ENCODE results near the gene SP7. TPM values are rescaled to one million over a fixed set of nuclear protein-coding genes. Genes with fewer than 3 reads are reported as not detected.

The SP7 gene
- total RNA-seq, 4 donors from 2014 or later: not detected

DNA sequence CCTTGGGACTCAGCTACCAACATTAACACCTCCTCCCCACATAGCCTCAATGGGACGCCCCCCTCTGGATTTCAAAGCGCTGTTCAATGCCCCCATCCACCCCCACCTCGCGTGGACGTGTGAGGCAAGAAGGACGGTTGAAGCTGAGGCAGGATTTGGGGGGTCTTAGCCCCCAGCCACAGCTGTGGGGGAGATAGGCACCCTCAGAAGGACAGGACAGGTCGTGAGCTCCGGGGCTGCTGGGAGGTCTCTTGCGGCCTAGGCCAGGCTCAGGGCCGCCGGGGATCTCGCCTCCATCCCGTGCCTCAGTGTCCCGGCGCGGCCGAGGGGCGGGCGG, 8.3 kb upstream of the SP7 start:
- Histone ChIP-seq H3K36me3 (no peaks in the 10 kb centered on the region), H3K4me1 (peaks cover 0 to 11% (median 5%) of the 10 kb centered on the region in 4 donors), H3K27me3 (no peaks in the 10 kb centered on the region), H3K4me3 (peak overlapping the region; percentile 43 to 78 (median 66)), H3K9me3 (no peaks in the 10 kb centered on the region), H3K27ac (peak overlapping the region in 2 of 4 donors; percentile 71 to 72)
- TF ChIP-seq, protein P1, sequence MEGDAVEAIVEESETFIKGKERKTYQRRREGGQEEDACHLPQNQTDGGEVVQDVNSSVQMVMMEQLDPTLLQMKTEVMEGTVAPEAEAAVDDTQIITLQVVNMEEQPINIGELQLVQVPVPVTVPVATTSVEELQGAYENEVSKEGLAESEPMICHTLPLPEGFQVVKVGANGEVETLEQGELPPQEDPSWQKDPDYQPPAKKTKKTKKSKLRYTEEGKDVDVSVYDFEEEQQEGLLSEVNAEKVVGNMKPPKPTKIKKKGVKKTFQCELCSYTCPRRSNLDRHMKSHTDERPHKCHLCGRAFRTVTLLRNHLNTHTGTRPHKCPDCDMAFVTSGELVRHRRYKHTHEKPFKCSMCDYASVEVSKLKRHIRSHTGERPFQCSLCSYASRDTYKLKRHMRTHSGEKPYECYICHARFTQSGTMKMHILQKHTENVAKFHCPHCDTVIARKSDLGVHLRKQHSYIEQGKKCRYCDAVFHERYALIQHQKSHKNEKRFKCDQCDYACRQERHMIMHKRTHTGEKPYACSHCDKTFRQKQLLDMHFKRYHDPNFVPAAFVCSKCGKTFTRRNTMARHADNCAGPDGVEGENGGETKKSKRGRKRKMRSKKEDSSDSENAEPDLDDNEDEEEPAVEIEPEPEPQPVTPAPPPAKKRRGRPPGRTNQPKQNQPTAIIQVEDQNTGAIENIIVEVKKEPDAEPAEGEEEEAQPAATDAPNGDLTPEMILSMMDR (IDR thresholded peaks at IDR 0.05): no peak
- no peak for TF ChIP-seq POLR2A (IDR thresholded peaks at IDR 0.05)
- no peak for DNase-seq

DNA sequence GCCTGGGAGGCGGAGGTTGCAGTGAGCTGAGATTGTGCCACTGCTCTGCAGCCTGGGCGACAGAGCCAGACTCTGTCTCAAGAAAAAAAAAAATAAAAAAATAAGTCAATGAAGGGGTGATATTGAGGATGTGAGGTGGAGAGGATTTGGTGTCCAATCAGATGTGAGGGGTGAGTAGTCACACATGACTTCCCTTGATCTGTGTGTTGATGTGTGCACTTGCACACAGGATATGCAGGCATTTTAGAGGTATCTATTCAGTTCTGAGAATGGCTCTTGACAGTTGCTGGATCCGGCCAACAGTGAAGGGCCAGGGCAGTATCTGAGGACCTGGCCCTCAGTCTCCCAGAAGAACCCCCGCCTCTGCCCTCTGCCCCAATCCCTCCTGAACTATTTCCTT, 7.8 kb upstream of the SP7 start:
- H3K9me3 ChIP-seq: no peaks in the 10 kb centered on the region
- peaks cover 0 to under 1% of the 10 kb centered on the region in 2 donors for H3K27me3 ChIP-seq
- DNase-seq: no peak
- H3K36me3 ChIP-seq: no peaks in the 10 kb centered on the region
- TF ChIP-seq, protein P1 (IDR thresholded peaks at IDR 0.05): no peak
- no peak for TF ChIP-seq POLR2A (IDR thresholded peaks at IDR 0.05)
- H3K4me3 ChIP-seq: peak overlapping the region in 1 of 4 donors; percentile 70
- H3K27ac ChIP-seq: no peak overlapping the region
- peaks cover 0 to 11% (median 5%) of the 10 kb centered on the region in 4 donors for H3K4me1 ChIP-seq

DNA sequence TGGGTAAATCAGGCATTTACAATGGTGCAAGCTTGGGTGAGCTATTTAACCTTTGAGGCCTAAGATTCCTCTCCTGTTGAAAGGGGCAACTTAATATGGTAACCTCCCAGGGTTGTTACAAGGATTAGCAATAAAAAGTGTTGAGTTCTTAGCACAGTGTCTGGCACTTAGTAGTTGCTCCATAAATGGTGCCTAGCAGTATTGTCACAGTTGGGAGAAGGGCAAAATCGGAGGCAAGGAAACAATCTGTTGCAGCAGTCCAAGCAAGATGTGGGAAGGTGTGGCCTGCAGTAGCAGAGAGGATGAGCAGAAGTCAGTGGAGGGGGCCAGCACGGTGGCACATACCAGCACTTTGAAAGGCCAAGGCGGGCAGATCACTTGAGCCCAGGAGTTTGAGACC, 7.3 kb upstream of the SP7 start:
- DNase-seq: no peak

DNA sequence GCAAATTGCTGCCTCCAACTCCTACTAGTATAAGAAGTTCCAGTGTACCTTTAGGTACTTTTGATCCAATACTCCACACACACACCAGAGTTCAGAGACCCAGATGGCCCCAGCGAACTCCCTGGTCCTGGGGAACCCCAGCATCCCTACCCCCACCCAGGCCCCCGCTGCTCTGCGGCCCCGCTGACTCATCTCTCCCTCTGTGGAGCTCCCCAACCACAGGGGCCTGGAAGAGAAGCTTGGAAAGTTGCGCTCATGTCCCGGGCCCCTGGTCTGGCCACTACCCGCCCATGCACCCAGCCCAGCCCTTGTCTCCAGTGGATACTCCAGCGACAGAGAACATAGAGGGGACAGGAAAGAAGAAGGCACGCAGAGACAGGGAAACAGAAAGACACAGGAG, 4.2 kb upstream of the SP7 start:
- no peak for DNase-seq
- no peak overlapping the region for H3K27ac ChIP-seq
- no peaks in the 10 kb centered on the region for H3K9me3 ChIP-seq
- H3K4me1 ChIP-seq: peaks cover 0 to 8% (median 4%) of the 10 kb centered on the region in 4 donors
- no peak overlapping the region for H3K4me3 ChIP-seq
- H3K27me3 ChIP-seq: peaks cover 0 to 6% of the 10 kb centered on the region in 2 donors
- no peaks in the 10 kb centered on the region for H3K36me3 ChIP-seq
- TF ChIP-seq, protein P1 (IDR thresholded peaks at IDR 0.05): no peak
- TF ChIP-seq POLR2A (IDR thresholded peaks at IDR 0.05): no peak

More for the DNA sequence above, 7.3 kb upstream of the SP7 start:
- no peaks in the 10 kb centered on the region for H3K36me3 ChIP-seq
- H3K4me3 ChIP-seq: no peak overlapping the region
- H3K27me3 ChIP-seq: peaks cover 0 to 5% of the 10 kb centered on the region in 2 donors
- H3K4me1 ChIP-seq: peaks cover 0 to 11% (median 5%) of the 10 kb centered on the region in 4 donors
- no peak for TF ChIP-seq POLR2A (IDR thresholded peaks at IDR 0.05)
- TF ChIP-seq, protein P1 (IDR thresholded peaks at IDR 0.05): no peak
- no peaks in the 10 kb centered on the region for H3K9me3 ChIP-seq
- H3K27ac ChIP-seq: no peak overlapping the region

DNA sequence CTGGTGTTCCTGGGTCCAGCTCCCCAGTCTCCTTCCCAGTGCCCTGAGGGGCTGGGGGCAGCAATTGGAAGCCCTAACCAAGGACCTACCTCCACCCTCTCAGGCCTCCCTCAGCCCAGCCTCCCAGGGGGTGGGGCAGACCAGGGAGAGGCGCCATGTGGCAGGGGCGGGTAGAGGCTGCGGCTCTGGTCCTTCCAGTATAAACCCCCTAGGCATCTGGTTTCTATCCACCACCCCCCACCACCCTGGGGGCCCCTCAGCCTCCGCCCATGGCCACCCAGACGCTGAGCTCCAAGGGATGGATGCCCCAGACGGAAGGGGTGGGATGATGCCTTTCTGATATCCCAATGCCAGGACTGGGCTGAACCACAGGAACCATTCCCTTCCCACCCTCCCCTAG, 2.8 kb upstream of the SP7 start:
- H3K36me3 ChIP-seq: no peaks in the 10 kb centered on the region
- H3K27me3 ChIP-seq: peaks cover 0 to 6% of the 10 kb centered on the region in 2 donors
- TF ChIP-seq, protein P1 (IDR thresholded peaks at IDR 0.05): no peak
- TF ChIP-seq POLR2A (IDR thresholded peaks at IDR 0.05): no peak
- no peaks in the 10 kb centered on the region for H3K9me3 ChIP-seq
- no peaks in the 10 kb centered on the region for H3K4me1 ChIP-seq
- no peak overlapping the region for H3K27ac ChIP-seq
- DNase-seq: no peak
- H3K4me3 ChIP-seq: no peak overlapping the region

DNA sequence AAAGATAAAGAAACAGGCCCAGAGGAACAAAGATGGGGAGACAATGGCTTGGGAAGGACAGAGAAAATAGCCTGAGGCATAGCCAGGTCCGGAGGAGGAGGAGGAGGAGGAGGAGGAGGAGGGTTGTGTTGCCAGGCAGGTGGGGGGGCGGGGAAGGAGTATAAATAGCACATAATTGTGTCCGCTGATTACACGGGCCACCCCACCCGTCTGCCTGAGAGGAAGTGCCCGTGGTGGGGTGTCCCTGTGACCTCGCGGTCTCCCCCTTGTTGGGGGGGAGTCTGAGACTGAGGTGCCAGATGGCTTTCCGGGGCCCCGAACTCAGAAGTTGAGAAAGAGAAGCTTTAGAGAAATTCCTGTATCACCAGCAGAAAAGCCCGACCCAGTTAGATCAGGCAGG, 1.9 kb upstream of the SP7 start:
- peaks cover 0 to 6% of the 10 kb centered on the region in 2 donors for H3K27me3 ChIP-seq

More for the DNA sequence above, 1.9 kb upstream of the SP7 start:
- Histone ChIP-seq H3K27ac (no peak overlapping the region), H3K4me1 (no peaks in the 10 kb centered on the region), H3K36me3 (no peaks in the 10 kb centered on the region), H3K9me3 (no peaks in the 10 kb centered on the region), H3K4me3 (no peak overlapping the region)
- no peak for TF ChIP-seq POLR2A (IDR thresholded peaks at IDR 0.05)
- TF ChIP-seq, protein P1 (IDR thresholded peaks at IDR 0.05): no peak
- no peak for DNase-seq
